Measurements from ENCODE around the gene SDHAF2. TPM values are rescaled to one million over a fixed set of nuclear protein-coding genes. Genes with fewer than 3 reads are reported as not detected.
"Not testable (repeated sequence)": the region's sequence is repeated elsewhere in the genome, so short reads cannot be mapped to it uniquely, and the experiment has no call there.

The SDHAF2 gene
- total RNA-seq, 1 donor from 2014 or later: 47.2 TPM

- Mint-ChIP-seq H3K36me3 (ENCODE audit: low read depth, unreplicated experiment) (peaks cover 41% of the 10 kb centered on the region), H3K27ac (ENCODE audit: unreplicated experiment) (no peak overlapping the region), H3K9me3 (ENCODE audit: unreplicated experiment) (no peaks in the 10 kb centered on the region), H3K4me3 (ENCODE audit: unreplicated experiment) (no peak overlapping the region), H3K27me3 (ENCODE audit: unreplicated experiment) (peaks cover 2% of the 10 kb centered on the region), H3K4me1 (ENCODE audit: unreplicated experiment) (no peaks in the 10 kb centered on the region)
- DNase-seq (ENCODE audit: low spot score): no peak
- no peak for TF ChIP-seq CTCF (IDR thresholded peaks at IDR 0.05; ENCODE audit: unreplicated experiment)
Observed at GRCh38 chr11:61422226-61422625, 7.7 kb upstream of the SDHAF2 start.

- no peak for DNase-seq (ENCODE audit: low spot score)
- peaks cover 11% of the 10 kb centered on the region for H3K4me1 Mint-ChIP-seq (ENCODE audit: unreplicated experiment)
- no peaks in the 10 kb centered on the region for H3K9me3 Mint-ChIP-seq (ENCODE audit: unreplicated experiment)
- H3K27ac Mint-ChIP-seq (ENCODE audit: unreplicated experiment): peak overlapping the region; percentile 59
- H3K36me3 Mint-ChIP-seq (ENCODE audit: low read depth, unreplicated experiment): peaks cover 39% of the 10 kb centered on the region
- no peak for TF ChIP-seq CTCF (IDR thresholded peaks at IDR 0.05; ENCODE audit: unreplicated experiment)
- peak overlapping the region; percentile 48 for H3K4me3 Mint-ChIP-seq (ENCODE audit: unreplicated experiment)
- H3K27me3 Mint-ChIP-seq (ENCODE audit: unreplicated experiment): peaks cover 10% of the 10 kb centered on the region
Observed at GRCh38 chr11:61425367-61426131, 4.4 kb upstream of the SDHAF2 start.

GRCh38 chr11:61429346-61429690 lies 606 bp upstream of the SDHAF2 start:
- H3K9me3 Mint-ChIP-seq (ENCODE audit: unreplicated experiment): no peaks in the 10 kb centered on the region
- peaks cover 19% of the 10 kb centered on the region for H3K4me1 Mint-ChIP-seq (ENCODE audit: unreplicated experiment)
- DNase-seq (ENCODE audit: low spot score): peak; percentile 90
- peak overlapping the region; percentile 89 for H3K4me3 Mint-ChIP-seq (ENCODE audit: unreplicated experiment)
- H3K27me3 Mint-ChIP-seq (ENCODE audit: unreplicated experiment): peaks cover 12% of the 10 kb centered on the region
- peaks cover 38% of the 10 kb centered on the region for H3K36me3 Mint-ChIP-seq (ENCODE audit: low read depth, unreplicated experiment)
- TF ChIP-seq CTCF (IDR thresholded peaks at IDR 0.05; ENCODE audit: unreplicated experiment): peak; percentile 49
- peak overlapping the region; percentile 99 for H3K27ac Mint-ChIP-seq (ENCODE audit: unreplicated experiment)

- DNase-seq (ENCODE audit: low spot score): not testable (repeated sequence)
- Mint-ChIP-seq H3K4me3 (ENCODE audit: unreplicated experiment) (peak overlapping the region; percentile 97), H3K36me3 (ENCODE audit: low read depth, unreplicated experiment) (peaks cover 42% of the 10 kb centered on the region)
Observed at GRCh38 chr11:61430839-61431238, 915 bp downstream of the SDHAF2 start.

GRCh38 chr11:61437496-61437895 lies 7.6 kb downstream of the SDHAF2 start:
- no peak for DNase-seq (ENCODE audit: low spot score)
- Mint-ChIP-seq H3K9me3 (ENCODE audit: unreplicated experiment) (no peaks in the 10 kb centered on the region), H3K27me3 (ENCODE audit: unreplicated experiment) (no peaks in the 10 kb centered on the region), H3K4me1 (ENCODE audit: unreplicated experiment) (peaks cover 13% of the 10 kb centered on the region), H3K27ac (ENCODE audit: unreplicated experiment) (no peak overlapping the region), H3K4me3 (ENCODE audit: unreplicated experiment) (no peak overlapping the region), H3K36me3 (ENCODE audit: low read depth, unreplicated experiment) (peaks cover 38% of the 10 kb centered on the region)
- TF ChIP-seq CTCF (IDR thresholded peaks at IDR 0.05; ENCODE audit: unreplicated experiment): no peak

More at GRCh38 chr11:61430839-61431238, 915 bp downstream of the SDHAF2 start:
- Mint-ChIP-seq H3K27me3 (ENCODE audit: unreplicated experiment) (peaks cover 10% of the 10 kb centered on the region), H3K4me1 (ENCODE audit: unreplicated experiment) (peaks cover 27% of the 10 kb centered on the region), H3K27ac (ENCODE audit: unreplicated experiment) (peak overlapping the region; percentile 99)
- not testable (repeated sequence) for H3K9me3 Mint-ChIP-seq (ENCODE audit: unreplicated experiment)

Data from endothelial cell (in vitro differentiated cells).